ENCODE results near the gene CDCA3.
"Not testable (repeated sequence)": the region's sequence is repeated elsewhere in the genome, so short reads cannot be mapped to it uniquely, and the experiment has no call there.

Gene CDCA3

GRCh38 chr12:6851153-6851920, at the start of gene CDCA3:
CDCA3 (minus strand) TSS chr12:6851286; CDS start chr12:6850952, 334 bp downstream.
- DNase-seq (ENCODE audit: low spot score) = peak; percentile 100

- no peak for DNase-seq (ENCODE audit: low spot score)
Observed at GRCh38 chr12:6899837-6900519, 48.9 kb upstream of the CDCA3 start.

DNA sequence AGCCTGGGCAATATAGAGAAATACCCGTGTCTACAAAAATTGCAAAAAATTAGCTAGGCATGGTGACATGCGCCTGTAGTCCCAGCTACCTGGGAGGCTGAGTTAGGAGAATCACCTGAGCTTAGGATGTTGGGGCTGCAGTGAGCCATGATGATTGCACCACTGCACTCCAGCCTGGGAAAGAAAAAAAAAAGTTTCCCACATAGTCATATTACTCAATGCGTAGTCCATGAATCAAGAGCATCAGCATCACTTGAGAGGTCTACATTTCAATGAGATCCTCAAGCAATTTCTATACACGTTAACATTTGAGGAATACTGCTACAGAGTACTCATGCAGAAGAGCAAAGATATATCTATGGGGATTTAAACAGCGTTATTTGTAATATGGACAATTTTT, 48.3 kb upstream of the CDCA3 start:
- DNase-seq (ENCODE audit: low spot score) = no peak

- DNase-seq (ENCODE audit: low spot score) = no peak
Observed at GRCh38 chr12:6896846-6897435, 45.9 kb upstream of the CDCA3 start.

- no peak for DNase-seq (ENCODE audit: low spot score)
Observed at GRCh38 chr12:6894321-6894720, 43.2 kb upstream of the CDCA3 start.

DNA sequence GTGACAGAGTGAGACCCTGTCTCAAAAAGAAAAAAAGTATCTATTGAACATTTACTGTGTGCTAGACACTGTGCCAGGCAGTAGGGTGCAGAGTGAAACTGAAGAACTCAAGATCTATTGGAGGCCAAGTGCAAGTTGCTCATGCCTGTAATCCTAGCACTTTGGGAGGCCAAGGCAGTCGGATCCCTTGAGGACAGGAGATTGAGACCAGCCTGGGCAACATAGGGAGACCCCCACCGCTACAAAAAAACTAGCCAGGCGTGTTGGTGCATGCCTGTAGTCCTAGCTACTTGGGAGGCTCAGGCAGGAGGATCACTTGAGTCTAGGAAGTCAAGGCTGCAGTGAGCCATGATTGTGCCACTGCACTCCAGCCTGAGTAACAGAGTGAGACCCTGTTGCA, 41.6 kb upstream of the CDCA3 start:
- DNase-seq (ENCODE audit: low spot score) = not testable (repeated sequence)

DNA sequence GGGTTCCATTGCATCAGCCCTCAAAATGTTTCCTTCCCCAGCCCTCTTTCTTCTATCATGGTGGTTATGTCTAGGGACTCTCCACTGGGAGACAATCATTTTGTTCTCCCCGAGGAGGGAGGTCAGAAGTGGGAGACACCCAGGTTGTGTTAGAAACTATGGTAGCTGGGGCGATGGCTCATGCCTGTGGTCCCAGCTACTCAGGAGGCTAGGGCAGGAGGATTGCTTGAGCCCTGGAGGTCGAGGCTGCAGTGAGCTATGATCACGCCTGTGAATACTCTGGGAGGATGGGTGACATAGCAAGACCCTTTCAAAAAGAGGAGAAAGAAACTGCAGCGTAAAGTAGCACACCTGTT, 40.5 kb upstream of the CDCA3 start:
- no peak for DNase-seq (ENCODE audit: low spot score)

DNA sequence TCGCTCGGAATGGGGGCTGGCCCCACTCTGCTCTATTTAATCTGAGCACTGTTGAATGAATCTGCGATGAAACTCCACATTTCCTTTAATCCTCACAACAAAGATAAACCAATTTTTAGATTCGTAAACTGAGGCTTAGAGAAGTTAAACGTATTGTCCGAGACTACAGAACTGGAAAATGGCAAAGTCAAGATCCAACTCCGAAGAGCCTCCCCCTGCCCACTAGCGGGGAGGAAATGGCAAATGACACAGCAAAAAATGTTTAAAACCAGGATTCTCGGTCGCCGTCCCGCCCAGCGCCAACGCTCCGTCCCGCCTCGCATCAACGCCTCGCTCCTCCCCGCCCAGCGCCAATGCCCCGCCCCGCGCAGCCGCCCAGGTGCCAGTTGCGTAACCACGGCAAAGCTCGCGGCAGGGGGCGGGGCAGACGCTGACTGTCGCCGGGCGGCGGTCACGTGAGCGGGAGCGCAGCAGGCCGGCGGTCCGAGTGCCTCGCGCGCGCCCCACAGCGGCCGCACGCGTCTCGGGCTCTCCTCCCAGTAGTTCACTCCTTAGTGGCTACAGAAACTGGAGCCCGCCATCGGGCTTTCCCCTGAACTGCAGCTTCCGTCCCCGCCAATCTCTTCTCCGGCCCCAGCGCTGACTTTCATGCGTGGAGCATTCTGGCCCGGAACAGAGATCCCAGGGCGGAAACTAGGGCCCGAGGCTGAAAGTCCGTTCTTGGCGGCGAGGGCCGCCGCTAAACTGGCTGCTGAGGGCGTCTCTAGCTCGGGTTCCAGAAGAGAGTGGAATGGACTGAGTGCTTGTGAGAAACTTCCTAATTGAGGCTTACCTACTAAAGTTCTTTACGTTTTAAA, 39.9 kb upstream of the CDCA3 start:
- DNase-seq (ENCODE audit: low spot score) = peak; percentile 94

DNA sequence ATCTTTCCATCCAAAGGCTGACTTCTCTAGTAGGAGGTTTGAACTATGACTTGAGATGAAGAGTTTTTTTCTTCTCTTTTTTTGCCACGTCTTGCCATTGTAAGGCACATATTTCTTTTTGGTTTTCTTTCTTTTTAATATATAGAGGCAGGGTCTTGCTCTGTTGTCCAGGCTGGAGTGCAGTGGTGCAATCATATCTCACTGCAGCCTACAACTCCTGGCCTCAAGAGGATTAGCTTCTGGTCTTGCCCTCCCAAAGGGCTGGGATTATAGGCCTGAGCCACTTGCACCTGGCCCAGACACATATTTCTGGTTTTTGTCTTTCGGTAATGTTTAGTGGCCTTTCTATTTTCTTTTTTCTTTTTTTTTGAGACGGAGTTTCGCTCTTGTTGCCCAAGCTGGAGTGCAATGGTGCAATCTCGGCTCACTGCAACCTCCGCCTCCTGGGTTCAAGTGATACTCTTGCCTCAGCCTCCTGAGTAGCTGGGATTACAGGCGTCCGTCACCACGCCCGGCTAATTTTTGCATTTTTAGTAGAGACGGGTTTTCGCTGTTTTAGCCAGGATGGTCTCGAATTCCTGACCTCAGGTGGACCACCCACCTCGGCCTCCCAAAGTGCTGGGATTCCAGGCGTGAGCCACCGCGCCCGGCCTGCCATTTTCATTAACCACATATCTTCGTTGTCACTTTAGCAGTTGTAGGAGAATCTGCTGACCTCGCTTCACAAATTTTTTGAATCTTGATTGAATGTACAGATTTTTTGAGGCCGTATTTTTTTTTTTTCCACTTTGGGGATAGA, 38.9 kb upstream of the CDCA3 start:
- not testable (repeated sequence) for DNase-seq (ENCODE audit: low spot score)

- DNase-seq (ENCODE audit: low spot score) = not testable (repeated sequence)
Observed at GRCh38 chr12:6888794-6889193, 37.7 kb upstream of the CDCA3 start.

DNA sequence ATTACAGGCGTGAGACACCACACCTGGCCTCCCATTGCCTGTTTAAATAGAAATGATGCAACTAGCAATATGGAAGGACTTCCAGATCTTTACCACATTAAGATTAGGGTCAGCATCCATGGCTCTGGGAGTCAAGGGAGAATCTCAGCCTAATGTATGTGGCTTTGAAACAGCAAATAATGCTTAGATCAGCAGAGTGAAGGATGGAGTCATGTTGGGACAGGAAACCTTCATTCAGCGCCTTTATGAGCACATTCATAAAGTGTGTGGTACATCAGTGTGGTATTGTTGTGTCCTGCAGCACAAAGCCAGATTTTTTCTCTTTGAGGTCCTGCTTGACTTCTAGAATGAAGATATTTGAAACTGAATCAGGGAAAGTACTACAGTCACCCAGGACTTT, 37.3 kb upstream of the CDCA3 start:
- no peak for DNase-seq (ENCODE audit: low spot score)

DNA sequence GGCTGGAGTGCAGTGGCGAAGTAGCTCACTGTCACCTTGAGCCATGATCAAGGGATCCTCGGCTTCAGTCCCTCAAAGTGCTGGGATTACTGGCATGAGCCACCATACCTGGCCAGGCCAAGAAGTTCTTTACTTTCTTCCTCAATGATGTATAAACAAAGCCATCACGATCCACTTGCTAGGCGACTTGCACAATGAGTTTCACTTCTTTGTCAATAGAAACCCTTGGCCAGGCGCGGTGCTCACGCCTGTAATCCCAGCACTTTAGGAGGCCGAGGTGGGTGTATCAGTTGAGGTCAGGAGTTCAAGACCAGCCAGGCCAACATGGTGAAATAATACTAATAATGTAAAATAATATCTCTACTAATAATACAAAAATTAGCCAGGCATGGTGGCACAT, 36.4 kb upstream of the CDCA3 start:
- no peak for DNase-seq (ENCODE audit: low spot score)

GRCh38 chr12:6886206-6886999, 35.3 kb upstream of the CDCA3 start:
- DNase-seq (ENCODE audit: low spot score) = not testable (repeated sequence)

DNA sequence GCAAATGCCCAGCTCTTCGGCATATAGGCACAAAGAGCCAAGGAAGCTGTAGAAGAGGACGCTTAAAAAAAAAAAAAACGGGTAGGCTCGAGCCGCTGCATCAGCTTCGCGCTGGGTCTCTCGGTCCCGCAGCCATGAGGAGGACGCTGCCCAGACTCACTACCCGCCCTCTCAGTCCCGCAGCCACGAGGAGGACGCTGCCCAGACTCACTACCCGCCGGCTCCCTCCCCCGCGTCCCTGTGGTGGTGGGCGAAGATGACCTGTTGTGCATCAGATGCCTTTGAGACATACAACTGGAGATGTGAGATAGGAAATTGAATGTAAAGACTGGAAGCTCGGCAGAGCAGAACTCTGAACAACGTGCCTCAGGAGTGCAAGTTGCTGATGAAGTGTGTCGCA, 33.5 kb upstream of the CDCA3 start:
- DNase-seq (ENCODE audit: low spot score) = no peak

DNA sequence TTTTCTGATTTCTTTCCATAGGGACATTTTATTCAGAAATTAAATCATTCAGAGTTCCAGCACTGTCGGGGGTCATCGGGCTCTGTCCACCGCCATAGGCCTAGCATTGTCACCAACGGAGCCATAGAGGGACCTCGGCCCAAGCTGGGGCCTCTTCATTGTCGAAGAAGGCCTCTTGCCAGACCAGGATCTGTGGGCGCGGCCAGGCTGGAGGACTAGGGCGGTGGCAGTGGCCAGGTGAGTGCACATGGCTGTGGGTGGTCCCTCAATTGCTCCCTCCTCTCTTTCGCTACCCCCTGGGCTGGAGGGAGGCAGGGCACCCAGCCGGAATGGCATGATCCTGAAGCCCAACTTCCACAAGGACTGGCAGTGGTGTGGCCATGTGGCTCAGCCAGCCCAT, 32.6 kb upstream of the CDCA3 start:
- no peak for DNase-seq (ENCODE audit: low spot score)

- no peak for DNase-seq (ENCODE audit: low spot score)
Observed at GRCh38 chr12:6883252-6883651, 32.2 kb upstream of the CDCA3 start.

DNA sequence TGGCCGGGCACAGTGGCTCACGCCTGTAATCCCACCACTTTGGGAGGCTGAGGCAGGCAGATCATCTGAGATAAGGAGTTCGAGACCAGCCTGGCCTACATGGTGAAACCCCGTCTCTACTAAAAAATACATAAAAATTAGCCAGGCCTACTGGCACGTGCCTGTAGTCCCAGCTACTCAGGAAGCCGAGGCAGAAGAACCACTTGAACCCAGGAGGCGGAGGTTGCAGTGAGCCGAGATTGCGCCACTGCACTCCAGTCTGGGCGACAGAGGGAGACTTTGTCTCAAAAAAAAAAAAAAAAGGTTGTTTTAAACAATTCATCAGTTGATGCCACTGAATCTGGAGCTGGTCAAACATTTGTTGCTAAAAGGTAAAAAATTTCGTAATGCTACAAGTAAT, 28.7 kb upstream of the CDCA3 start:
- DNase-seq (ENCODE audit: low spot score) = not testable (repeated sequence)

DNA sequence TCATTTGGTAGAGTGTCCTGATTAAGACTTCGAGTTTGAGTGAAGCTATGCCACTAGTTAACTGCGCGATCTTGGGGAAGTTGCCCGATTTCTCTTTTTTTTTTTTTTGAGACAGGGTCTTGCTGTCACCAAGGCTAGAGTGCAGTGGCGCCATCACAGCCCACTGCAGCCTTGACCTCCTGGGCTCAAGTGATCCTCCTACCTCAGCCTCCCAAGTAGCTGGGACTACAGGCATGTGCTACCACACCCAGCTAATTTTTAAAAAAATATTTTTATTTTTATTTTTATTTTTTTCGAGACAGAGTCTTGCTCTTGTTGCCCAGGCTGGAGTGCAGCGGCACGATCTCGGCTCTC, 22.9 kb upstream of the CDCA3 start:
- not testable (repeated sequence) for DNase-seq (ENCODE audit: low spot score)

DNA sequence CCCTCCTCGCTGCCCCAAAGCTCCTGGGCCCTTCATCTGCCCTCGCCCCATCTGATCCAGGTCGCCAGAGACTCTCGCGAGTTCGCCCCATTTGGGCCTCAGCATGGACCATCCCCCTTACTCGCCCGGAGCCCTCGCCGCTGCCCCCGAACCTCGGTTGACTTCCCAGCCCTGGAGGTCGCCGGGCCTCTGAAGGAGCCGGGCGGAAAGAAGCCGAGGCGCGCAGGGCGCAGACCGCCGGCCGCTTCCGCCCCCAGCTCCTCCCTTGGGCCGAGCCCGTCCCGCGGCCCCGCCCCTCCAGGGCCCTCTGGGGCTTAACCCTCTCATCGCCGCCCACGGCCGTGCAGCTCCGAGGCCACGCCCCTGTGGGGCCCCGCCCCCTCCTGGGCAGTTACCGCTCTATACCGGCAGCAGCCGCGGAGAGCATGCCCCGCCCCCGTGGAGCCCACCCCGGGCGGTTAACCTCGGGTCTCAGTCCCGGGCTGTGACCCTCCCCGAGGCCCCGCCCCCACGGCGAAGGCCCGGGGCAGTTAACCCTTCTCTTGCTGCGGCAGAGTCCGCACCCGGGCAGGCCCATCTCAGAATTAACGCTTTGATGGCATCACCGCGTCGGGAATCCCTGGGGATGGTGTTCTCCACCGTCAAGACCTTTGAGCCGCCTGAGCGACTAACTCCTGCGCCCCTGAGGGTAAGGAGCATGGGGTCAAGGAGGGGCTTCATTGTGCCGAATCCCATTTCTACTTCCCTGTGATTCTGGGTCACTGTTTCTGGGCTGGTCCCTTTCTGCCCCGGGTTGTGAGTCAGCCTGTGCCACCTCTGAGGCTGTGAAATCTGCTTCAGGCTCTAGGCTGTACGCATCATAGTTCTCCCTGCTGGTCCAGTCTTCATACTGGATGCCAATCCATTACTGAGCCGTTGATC, 22.3 kb upstream of the CDCA3 start, which contains the start of gene SPSB2:
TSS of gene SPSB2 (minus strand) at position 210 of the 921 bp plus-strand sequence. CDS start 402 bp downstream, outside the sequence.
- peak; percentile 92 for DNase-seq (ENCODE audit: low spot score)

Data from COLO829 (cell line).